AML-193 (cell line): ENCODE measurements around the gene SUGP2.
"Not testable (repeated sequence)": the region's sequence is repeated elsewhere in the genome, so short reads cannot be mapped to it uniquely, and the experiment has no call there.

ENCODE experiments used
- DNase-seq, 2 experiments: peaks; one replicate each; lab custom pipeline; 2025; lab: John Stamatoyannopoulos, UW

SUGP2 gene

GRCh38 chr19:19031891-19032290, 1.4 kb downstream of the SUGP2 start:
- DNase-seq: no peak

DNA sequence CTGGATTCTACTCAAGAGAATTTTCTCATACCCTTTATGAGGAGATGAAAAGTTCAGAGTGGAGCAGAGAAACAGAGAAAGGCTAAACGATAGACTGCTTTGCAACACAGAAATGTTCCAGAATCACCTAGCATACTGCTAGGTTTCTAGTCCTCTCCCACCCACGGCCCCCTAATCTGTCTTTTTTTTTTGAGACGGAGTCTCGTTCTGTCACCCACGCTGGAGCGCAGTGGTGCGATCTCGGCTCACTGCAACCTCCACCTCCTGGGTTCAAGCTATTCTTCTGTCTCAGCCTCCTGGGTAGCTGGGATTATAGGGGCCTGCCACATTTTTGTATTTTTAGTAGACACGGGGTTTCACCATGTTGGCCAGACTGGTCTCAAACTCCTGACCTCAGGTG, 4.8 kb downstream of the SUGP2 start:
- DNase-seq: no peak

GRCh38 chr19:19027228-19027627, 6.1 kb downstream of the SUGP2 start:
- DNase-seq: no peak

GRCh38 chr19:19026299-19026971, 6.9 kb downstream of the SUGP2 start:
- DNase-seq: no peak

GRCh38 chr19:19025861-19026260, 7.5 kb downstream of the SUGP2 start:
- DNase-seq: no peak

GRCh38 chr19:19023376-19023775, 9.9 kb downstream of the SUGP2 start:
- DNase-seq: not testable (repeated sequence)

- no peak for DNase-seq
Observed at GRCh38 chr19:19022380-19022961, 10.8 kb downstream of the SUGP2 start.

- DNase-seq: no peak
Observed at GRCh38 chr19:19021115-19021514, 12.2 kb downstream of the SUGP2 start.

DNA sequence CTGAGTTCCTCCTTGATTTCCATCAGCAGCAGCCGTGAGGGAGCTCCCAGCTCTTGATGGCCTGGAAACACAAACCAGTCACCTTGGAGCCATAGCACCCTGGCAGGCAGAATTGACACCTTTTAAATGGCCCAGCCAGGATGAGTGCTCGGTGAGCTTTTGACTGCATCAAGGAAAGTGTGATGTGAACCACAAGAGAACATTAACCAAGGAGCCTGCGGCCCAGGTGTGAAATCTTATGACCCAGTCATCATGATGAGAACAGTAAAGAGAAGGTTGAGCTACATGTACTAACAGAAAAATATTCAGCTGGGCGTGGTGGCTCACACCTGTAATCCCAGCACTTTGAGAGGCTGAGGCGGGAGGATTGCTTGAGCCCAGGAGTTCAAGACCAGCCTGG, 22.8 kb downstream of the SUGP2 start:
- no peak for DNase-seq

GRCh38 chr19:19009951-19010350, 23.4 kb downstream of the SUGP2 start:
- DNase-seq: no peak

- no peak for DNase-seq
Observed at GRCh38 chr19:19006213-19006612, 27.1 kb downstream of the SUGP2 start.

DNA sequence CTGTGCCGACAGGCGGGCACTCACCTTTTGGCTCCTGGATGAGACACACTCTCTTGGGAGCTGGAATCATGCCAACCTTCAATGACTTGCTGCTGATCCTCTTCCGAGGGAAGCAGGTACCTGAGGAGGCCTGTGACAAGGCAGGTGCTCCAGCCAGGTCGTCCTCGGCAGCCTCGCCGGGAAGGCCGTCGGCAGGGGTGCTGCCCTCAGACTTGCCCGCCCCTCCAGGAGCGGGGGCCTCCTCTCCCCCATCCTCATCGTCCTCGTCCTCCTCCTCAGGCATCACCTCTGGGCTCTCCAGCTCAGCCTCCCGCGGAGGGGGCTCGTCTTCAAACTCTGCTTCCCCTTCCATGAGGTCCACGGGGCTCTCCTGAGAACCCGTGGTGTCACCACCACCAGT, 29.2 kb downstream of the SUGP2 start:
- DNase-seq: no peak

- DNase-seq: peak in 1 of 2 experiments; percentile 9
Observed at GRCh38 chr19:18999896-19000620, 33.3 kb downstream of the SUGP2 start.

GRCh38 chr19:18999016-18999758, 34.1 kb downstream of the SUGP2 start:
- peak in 1 of 2 experiments; percentile 1 for DNase-seq

- no peak for DNase-seq
Observed at GRCh38 chr19:18998276-18998675, 35.0 kb downstream of the SUGP2 start.

DNA sequence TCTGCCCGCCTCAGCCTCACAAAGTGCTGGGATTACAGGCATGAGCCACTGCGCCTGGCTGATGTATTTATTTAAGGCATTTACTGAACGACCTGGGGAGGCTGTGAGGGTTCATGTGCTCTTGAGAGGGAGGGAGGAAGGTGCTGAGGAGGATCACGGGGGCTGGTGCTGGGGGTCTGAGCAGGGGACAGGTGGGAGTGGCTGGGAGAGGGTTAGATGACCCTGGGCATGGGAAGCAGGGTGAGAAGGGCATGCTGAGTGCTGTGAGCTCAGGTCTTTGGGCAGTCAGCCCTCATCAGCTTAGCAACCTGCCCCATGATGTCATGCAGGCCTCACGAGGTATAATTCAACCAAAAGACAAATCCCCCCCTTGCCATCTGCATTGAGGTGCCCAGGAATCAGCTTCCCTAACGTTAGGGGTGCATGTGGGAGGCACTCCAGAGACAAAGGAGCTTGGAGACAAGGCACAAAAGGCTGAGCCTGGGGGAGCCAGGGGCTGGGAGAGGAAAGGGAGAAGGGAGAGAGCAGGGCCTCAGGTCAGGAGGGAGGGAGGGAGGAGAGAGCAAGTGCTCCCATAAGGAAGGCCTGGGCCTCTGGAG, 36.4 kb downstream of the SUGP2 start:
- no peak for DNase-seq

DNA sequence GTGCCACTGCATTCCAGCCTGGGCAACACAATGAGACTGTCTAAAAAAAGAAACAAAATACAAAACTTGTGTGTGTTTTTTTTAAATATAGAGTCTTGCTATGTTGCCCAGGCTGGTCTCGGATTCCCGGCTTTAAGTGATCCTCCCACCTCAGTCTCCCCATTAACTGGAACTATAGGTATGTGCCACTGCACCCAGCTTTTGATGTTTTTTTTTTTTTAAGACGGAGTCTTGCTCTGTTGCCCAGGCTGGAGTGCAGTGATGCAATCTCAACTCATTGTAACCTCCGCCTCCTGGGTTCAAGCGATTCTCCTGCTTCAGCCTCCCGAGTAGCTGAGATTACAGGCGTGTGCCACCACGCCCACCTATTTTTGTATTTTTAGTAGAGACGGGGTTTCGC, 37.0 kb downstream of the SUGP2 start:
- no peak for DNase-seq

GRCh38 chr19:18995804-18996241, 37.5 kb downstream of the SUGP2 start:
- DNase-seq: peak; percentile 68 to 72

DNA sequence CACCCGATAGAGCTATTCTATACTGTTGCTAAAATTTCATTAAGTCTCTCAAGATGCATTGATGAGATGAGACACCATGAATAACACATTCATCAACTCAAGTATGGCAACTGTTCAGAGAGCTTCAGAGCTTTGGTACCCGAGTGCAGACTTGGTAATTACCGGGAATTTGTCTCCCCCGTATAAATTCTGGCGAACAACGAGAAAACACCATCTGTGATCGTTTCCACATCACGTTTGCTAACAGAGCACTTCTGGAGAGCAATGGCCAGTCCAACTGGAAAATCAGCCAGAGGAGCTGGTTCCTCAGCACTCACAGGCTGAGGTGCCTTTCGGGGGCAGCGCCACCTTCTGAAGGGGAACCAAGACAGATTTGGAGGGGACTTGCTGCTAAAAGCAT, 40.2 kb downstream of the SUGP2 start:
- DNase-seq: no peak

DNA sequence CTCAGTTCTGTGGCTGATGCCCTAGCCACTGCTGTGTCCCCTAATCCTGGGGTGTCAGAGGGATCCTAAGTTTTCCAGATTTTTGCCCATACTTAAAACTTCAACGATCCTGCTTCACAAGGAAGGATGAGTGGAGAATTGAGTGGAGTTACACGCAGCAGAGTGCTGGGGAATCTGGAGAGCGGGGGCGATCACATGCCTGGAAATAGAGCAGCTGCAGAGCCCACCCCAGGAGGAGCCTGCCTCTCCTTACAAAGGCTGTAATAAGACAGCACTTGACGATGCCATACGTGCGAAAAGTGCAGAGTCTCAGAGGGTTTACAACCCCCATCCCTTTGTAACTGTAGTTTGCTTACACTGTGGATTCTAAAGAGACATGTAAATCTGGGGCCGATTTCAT, 40.6 kb downstream of the SUGP2 start:
- DNase-seq: no peak

DNA sequence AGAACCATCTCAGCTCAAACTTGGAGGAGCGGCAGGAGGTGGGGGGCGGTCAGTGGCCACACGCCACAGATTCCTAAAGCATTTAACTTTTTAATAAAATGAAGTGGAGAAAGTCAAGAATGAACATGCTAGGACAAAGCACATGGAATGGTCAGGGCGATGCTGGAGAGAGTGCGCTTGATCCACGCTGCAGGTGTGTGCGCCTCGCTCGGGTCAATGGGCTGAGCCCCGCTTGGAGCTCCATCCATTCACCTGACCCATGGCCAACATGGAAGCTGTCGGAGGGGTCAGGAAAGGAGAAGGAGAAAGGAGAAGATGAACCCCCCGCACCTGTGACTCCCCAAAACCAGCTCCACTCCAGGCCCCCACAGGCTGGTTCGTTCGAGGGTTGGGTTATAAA, 41.8 kb downstream of the SUGP2 start:
- no peak for DNase-seq

DNA sequence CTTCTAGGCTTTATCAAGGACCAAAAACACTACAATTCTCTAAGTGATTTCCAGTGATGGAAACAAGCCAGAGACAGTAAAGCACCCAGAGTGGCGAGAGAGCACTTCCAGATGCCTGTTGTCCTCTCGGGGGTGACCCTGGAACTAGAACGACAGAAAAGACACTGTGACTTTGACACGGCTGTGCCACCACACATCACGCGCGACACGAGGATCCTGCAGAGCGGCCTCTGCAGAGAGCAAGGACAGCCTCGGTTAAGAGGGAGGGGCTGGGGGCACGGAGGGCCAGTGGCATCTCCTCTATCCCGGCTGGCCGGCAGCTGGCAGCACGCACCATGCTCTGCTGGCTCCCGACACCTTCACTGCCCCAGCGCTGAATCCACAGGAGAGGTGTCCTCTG, 42.3 kb downstream of the SUGP2 start:
- no peak for DNase-seq
